WTC11 (cell line): Measurements from ENCODE around the gene TMEM87A.

Source experiments
- CREM ChIP-seq: sonication (generic); formaldehyde crosslinking; IDR thresholded peaks from 2 replicates; pipeline ENCODE4 v1.8.1; 2022; ENCODE audit warnings: mild to moderate bottlenecking, missing genetic modification reagents, moderate library complexity
- CTCF ChIP-seq: fragments of 200-600 bp; IDR thresholded peaks from 2 replicates; pipeline ENCODE4 v1.8.0; 2022; ENCODE audit warnings: antibody characterized with exemption
- ELF4 ChIP-seq: sonication (generic); formaldehyde crosslinking; IDR thresholded peaks from 2 replicates; pipeline ENCODE4 v1.8.1; 2022; ENCODE audit warnings: low read depth, mild to moderate bottlenecking, moderate library complexity, missing genetic modification reagents
- SP1 ChIP-seq: sonication (generic); formaldehyde crosslinking; conservative IDR thresholded peaks from 2 replicates; pipeline ENCODE4 v1.8.1; 2022; ENCODE audit warnings: missing genetic modification reagents
- ZNF396 ChIP-seq: fragments of 250-450 bp; sonication (Bioruptor Pico); IDR thresholded peaks from 2 replicates; pipeline ENCODE4 v1.8.0; 2021; ENCODE audit warnings: mild to moderate bottlenecking, moderate library complexity, borderline replicate concordance

GRCh38 chr15:42239528-42240182 lies 33.6 kb downstream of the TMEM87A start:
- TF ChIP-seq ZNF396 (CRISPR knock-in tag) (no peak), CREM (CRISPR knock-in tag) (no peak), CTCF (no peak), SP1 (no peak), ELF4 (no peak)
